PC-3 (cell line): ENCODE data around the gene NRSN2.
A peak's percentile ranks its signal among the peaks of the same experiment; 100 is the strongest.

Experiments used
- EZH2 ChIP-seq: fragments of 300-600 bp; sonication (generic); IDR thresholded peaks from one replicate; pipeline ENCODE4 v1.6.1; 2017; ENCODE audit warnings: antibody characterized with exemption, mild to moderate bottlenecking, low read length; ENCODE audit not compliant: unreplicated experiment
- TF ChIP-seq, protein P1 (sequence below): fragments of 300-600 bp; sonication (generic); conservative IDR thresholded peaks from 2 replicates; pipeline ENCODE4 v1.5.1; 2017; ENCODE audit warnings: antibody characterized with exemption, low read depth, mild to moderate bottlenecking, low read length

DNA sequence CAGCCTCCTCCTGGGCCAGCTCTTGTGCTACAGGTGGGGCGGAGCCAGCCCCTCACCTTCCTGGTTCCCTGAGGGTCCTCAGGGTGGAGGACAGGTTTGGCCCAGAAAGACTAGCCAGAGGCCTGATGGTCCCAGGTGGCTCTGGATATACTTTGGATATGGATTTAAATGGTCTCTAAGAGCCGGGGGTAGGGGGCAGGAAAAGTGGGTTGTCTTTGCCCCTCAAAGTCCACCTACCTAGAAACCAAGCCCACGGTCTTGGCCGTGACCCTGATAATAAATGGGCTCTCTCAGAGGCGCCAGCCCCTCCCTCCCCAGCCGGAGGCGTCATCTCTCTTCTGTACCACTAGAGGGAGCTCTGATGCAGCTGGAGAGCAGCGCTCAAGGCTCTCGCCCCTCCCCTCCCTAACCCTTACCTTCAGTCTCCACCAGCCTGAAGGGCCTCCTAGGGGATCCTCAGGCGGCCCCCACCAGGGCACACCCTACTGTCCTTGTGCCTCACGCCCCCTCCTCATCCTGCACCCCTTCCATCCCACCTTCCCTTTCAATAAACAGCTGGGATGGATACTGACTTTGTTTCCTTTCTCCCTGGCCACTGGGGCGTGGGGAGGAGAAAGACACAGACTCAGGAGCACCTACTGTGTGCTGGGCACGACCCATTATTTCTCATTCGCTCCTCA is 7.5 kb downstream of the NRSN2 start:
- TF ChIP-seq, protein P1, sequence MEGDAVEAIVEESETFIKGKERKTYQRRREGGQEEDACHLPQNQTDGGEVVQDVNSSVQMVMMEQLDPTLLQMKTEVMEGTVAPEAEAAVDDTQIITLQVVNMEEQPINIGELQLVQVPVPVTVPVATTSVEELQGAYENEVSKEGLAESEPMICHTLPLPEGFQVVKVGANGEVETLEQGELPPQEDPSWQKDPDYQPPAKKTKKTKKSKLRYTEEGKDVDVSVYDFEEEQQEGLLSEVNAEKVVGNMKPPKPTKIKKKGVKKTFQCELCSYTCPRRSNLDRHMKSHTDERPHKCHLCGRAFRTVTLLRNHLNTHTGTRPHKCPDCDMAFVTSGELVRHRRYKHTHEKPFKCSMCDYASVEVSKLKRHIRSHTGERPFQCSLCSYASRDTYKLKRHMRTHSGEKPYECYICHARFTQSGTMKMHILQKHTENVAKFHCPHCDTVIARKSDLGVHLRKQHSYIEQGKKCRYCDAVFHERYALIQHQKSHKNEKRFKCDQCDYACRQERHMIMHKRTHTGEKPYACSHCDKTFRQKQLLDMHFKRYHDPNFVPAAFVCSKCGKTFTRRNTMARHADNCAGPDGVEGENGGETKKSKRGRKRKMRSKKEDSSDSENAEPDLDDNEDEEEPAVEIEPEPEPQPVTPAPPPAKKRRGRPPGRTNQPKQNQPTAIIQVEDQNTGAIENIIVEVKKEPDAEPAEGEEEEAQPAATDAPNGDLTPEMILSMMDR: peak; percentile 98
- TF ChIP-seq EZH2: no peak
